Upper lobe of right lung (tissue), 1 donor: ENCODE data around the gene HOXA2. TPM values are rescaled to one million over a fixed set of nuclear protein-coding genes. Genes with fewer than 3 reads are reported as not detected.

Experiments used
- ATAC-seq: fragments of 200-7000 bp; cut with Tn5 transposase; one replicate; pipeline ENCODE4 v1.9.1; 2020; ENCODE audit warnings: mild to moderate bottlenecking, moderate library complexity
- DNase-seq: peaks from one replicate; pipeline ENCODE4 v3.0.0-alpha.2; 2020
- H3K27ac ChIP-seq: fragments of 200-600 bp; one replicate; pipeline ENCODE4 v1.8.0; 2022
- H3K27me3 ChIP-seq: fragments of 200-600 bp; one replicate; pipeline ENCODE4 v1.8.0; 2022; ENCODE audit warnings: mild to moderate bottlenecking
- H3K36me3 ChIP-seq: fragments of 200-600 bp; one replicate; pipeline ENCODE4 v1.8.0; 2022
- H3K4me1 ChIP-seq: fragments of 200-600 bp; one replicate; pipeline ENCODE4 v1.8.0; 2022
- H3K4me3 ChIP-seq: fragments of 200-600 bp; one replicate; pipeline ENCODE4 v1.8.0; 2022; ENCODE audit warnings: mild to moderate bottlenecking
- H3K9me3 ChIP-seq: fragments of 200-600 bp; one replicate; pipeline ENCODE4 v1.8.0; 2022
- CTCF ChIP-seq: fragments of 200-600 bp; IDR thresholded peaks from one replicate; pipeline ENCODE4 v1.8.0; 2022; ENCODE audit warnings: antibody characterized with exemption
- intact Hi-C: fragments of 100-400 bp; cut with DNase I; formaldehyde crosslinking; loops from one replicate; pipeline ENCODE4 v1.11.0; 2022
- total RNA-seq: library from RNA; stranded (reverse); fragmentation: NEBNext Ultra II Directional; extraction: Animal tissue kit (Norgen Biotek cat#: 25700); gene quantifications from one replicate; pipeline ENCODE4 v1.2.1, GENCODE V29; 2021
- donor health status: DM: no; HTN: yes; CAD: no; lungs with severe emphysema.

HOXA2 gene
- total RNA-seq, 1 donor from 2014 or later = 2.1 TPM

- peak overlapping the region; percentile 91 for H3K4me3 ChIP-seq
- peaks cover 26% of the 10 kb centered on the region for H3K4me1 ChIP-seq
- H3K36me3 ChIP-seq = no peaks in the 10 kb centered on the region
- peak overlapping the region; percentile 91 for H3K27ac ChIP-seq
- DNase-seq = no peak
- H3K27me3 ChIP-seq = peaks cover 26% of the 10 kb centered on the region
- TF ChIP-seq CTCF = no peak
- H3K9me3 ChIP-seq = no peaks in the 10 kb centered on the region
- no peak for ATAC-seq
- intact Hi-C loops = loop anchor here (10.0 kb wide), 1 partner anchor 250 kb away; no protein-coding TSS in a partner anchor
These were observed 2.0 kb upstream of the HOXA2 start for GRCh38 chr7:27104341-27105058.

- peaks cover 26% of the 10 kb centered on the region for H3K27me3 ChIP-seq
- TF ChIP-seq CTCF = no peak
These were observed 1.2 kb upstream of the HOXA2 start for GRCh38 chr7:27103489-27104226.

GRCh38 chr7:27101957-27102580 is 414 bp downstream of the HOXA2 start:
- TF ChIP-seq CTCF = no peak
- Histone ChIP-seq H3K9me3 (no peaks in the 10 kb centered on the region), H3K36me3 (no peaks in the 10 kb centered on the region), H3K27ac (peak overlapping the region; percentile 91), H3K27me3 (peaks cover 26% of the 10 kb centered on the region), H3K4me1 (peaks cover 17% of the 10 kb centered on the region), H3K4me3 (peak overlapping the region; percentile 91)
- ATAC-seq (no peak), DNase-seq (no peak)
- intact Hi-C loops = loop anchor here (10.0 kb wide), 1 partner anchor 247 kb away; no protein-coding TSS in a partner anchor

More at GRCh38 chr7:27103489-27104226, 1.2 kb upstream of the HOXA2 start:
- ATAC-seq = no peak
- Histone ChIP-seq H3K36me3 (no peaks in the 10 kb centered on the region), H3K9me3 (no peaks in the 10 kb centered on the region), H3K4me1 (peaks cover 17% of the 10 kb centered on the region), H3K27ac (peak overlapping the region; percentile 91), H3K4me3 (peak overlapping the region; percentile 91)
- intact Hi-C loops = loop anchor here (10.0 kb wide), 1 partner anchor 249 kb away; no protein-coding TSS in a partner anchor
- DNase-seq = no peak

- no peak for ATAC-seq
- Histone ChIP-seq H3K4me3 (peak overlapping the region; percentile 91), H3K27ac (peak overlapping the region; percentile 91), H3K36me3 (no peaks in the 10 kb centered on the region), H3K27me3 (peaks cover 20% of the 10 kb centered on the region), H3K9me3 (no peaks in the 10 kb centered on the region), H3K4me1 (peaks cover 17% of the 10 kb centered on the region)
- DNase-seq = no peak
- intact Hi-C loops = loop anchor here (10.0 kb wide), 1 partner anchor 247 kb away; no protein-coding TSS in a partner anchor
- TF ChIP-seq CTCF = no peak
These were observed 1.1 kb downstream of the HOXA2 start for GRCh38 chr7:27101171-27101956.

DNA sequence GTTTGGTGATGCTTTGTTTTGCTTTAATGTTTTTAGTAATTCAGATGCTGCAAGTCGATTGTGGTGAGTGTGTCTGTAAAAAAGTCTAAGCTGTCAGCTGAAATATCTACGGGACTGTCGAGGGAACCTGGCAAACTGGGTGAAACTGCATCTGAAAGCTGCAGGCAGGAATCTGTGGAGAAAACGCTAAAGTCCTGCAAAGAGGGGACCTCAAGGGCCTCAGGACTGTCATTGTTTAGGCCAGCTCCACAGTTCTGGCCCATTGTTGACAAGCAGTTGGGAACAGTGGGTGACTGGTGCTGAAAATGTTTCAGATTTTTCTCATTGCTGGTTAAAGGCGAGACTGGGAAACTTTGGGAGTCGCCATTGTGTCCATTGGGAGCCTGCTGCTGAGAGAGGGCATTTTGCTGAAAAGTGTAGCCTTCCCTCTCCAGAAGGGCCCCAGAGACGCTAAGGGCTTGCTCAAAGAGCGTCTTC is 1.8 kb downstream of the HOXA2 start:
- Histone ChIP-seq H3K27ac (peak overlapping the region; percentile 91), H3K4me3 (peak overlapping the region; percentile 91), H3K36me3 (no peaks in the 10 kb centered on the region), H3K27me3 (peaks cover 17% of the 10 kb centered on the region), H3K4me1 (peaks cover 14% of the 10 kb centered on the region), H3K9me3 (no peaks in the 10 kb centered on the region)
- no peak for ATAC-seq
- no peak for DNase-seq
- intact Hi-C loops = loop anchor here (10.0 kb wide), 1 partner anchor 246 kb away; no protein-coding TSS in a partner anchor
- TF ChIP-seq CTCF = no peak
